PC-9 (cell line): ENCODE measurements around the gene FXYD3.

ENCODE experiments used
- EZH2 ChIP-seq: fragments of 200-600 bp; sonication (generic); IDR thresholded peaks from 2 replicates; pipeline ENCODE4 v1.8.0; 2017; ENCODE audit warnings: antibody characterized with exemption, low read depth
- TF ChIP-seq, protein P1 (sequence below): fragments of 200-600 bp; sonication (generic); conservative IDR thresholded peaks from 2 replicates; pipeline ENCODE4 v1.6.1; 2017; ENCODE audit warnings: mixed run types, antibody characterized with exemption, mild to moderate bottlenecking, moderate library complexity

DNA sequence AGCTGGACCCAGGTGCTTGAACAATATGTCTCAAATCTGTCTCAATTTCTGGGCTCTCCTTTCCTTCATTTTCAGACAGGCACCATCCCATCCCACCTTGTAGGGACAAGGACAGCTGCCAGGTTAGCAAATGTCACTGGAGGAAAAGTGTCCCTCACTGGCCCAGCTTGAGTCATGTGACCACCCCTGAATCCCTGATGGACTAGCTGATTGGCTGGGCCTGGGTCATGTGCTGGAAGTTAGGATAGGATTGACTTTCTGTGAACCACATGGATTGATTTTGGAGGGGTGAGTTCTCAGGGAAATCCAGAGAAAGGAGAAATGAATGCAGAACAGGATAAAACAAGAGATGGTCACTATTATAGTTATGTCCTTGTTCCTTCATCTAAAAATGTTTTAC, 28.2 kb upstream of the FXYD3 start:
- TF ChIP-seq, protein P1, sequence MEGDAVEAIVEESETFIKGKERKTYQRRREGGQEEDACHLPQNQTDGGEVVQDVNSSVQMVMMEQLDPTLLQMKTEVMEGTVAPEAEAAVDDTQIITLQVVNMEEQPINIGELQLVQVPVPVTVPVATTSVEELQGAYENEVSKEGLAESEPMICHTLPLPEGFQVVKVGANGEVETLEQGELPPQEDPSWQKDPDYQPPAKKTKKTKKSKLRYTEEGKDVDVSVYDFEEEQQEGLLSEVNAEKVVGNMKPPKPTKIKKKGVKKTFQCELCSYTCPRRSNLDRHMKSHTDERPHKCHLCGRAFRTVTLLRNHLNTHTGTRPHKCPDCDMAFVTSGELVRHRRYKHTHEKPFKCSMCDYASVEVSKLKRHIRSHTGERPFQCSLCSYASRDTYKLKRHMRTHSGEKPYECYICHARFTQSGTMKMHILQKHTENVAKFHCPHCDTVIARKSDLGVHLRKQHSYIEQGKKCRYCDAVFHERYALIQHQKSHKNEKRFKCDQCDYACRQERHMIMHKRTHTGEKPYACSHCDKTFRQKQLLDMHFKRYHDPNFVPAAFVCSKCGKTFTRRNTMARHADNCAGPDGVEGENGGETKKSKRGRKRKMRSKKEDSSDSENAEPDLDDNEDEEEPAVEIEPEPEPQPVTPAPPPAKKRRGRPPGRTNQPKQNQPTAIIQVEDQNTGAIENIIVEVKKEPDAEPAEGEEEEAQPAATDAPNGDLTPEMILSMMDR = no peak
- no peak for TF ChIP-seq EZH2
